Heart left ventricle (tissue), 13 donors: Measurements from ENCODE around the gene KLHL41.

Experiments
- CTCF ChIP-seq, 12 donors: fragments of 200-600 bp; sonication (generic) in 4 of 12; IDR thresholded peaks; one replicate each; pipeline versions ENCODE4 v1.5.0 to v1.8.0; 2018 to 2022; ENCODE audit warnings: antibody characterized with exemption in 12 of 12, mild to moderate bottlenecking in 5 of 12
- POLR2A ChIP-seq, 2 donors: fragments of 450-650 bp; IDR thresholded peaks; one replicate each; pipeline ENCODE4 v1.6.1; 2017; ENCODE audit warnings: antibody characterized with exemption in 2 of 2, mild to moderate bottlenecking in 2 of 2, moderate library complexity in 2 of 2
- donor health status: ischemic (EF 13 %, LVEDD 7.1; RV severe dilation, severe dysfunction).
- donor health status: DM: no; HTN: yes; CAD: no.
- donor health status: DM: no; HTN: no; CAD: no.
- donor health status: ischemic (EF 25% LVEDD 6.9; RV normal size, moderate dysfunction).
- donor health status: ischemic (EF 25% LVEDD 5.7; RV mildly dilated, moderate dysfunction).
- donor health status: ischemic (EF 35%, LVEDD 5.7; RV mildly dilated, moderate dysfunction).
- donor health status: nonischemic (EF 11% LVEDD 7.7; RV severe dilation, severe dysfunction).
- donor health status: DM: yes; HTN: yes; CAD: no.
- donor health status: PGD.
- donor health status: ischemic (EF 29% LVEDD 5.4; RV normal size, mild dysfunction).
- donor health status: nonischemic (EF 23%, LVEDD 6.1; RV moderate dilation, normal function).

- TF ChIP-seq CTCF (IDR thresholded peaks at IDR 0.05) (no peak), POLR2A (IDR thresholded peaks at IDR 0.05) (no peak)
Measured at GRCh38 chr2:169478745-169479256, 30.7 kb upstream of the KLHL41 start.
